ENCODE data around the gene ADGRG7.
"Not testable (repeated sequence)": the region's sequence is repeated elsewhere in the genome, so short reads cannot be mapped to it uniquely, and the experiment has no call there.

Gene ADGRG7

GRCh38 chr3:100574536-100574935 lies 34.9 kb upstream of the ADGRG7 start:
- DNase-seq (ENCODE audit: low read depth) = no peak
- TF ChIP-seq CTCF (conservative IDR thresholded peaks at IDR 0.05; ENCODE audit: low read length) = no peak
- H3K4me3 ChIP-seq (ENCODE audit: low read length) = no peak overlapping the region

- no peak for DNase-seq (ENCODE audit: low read depth)
- TF ChIP-seq CTCF (conservative IDR thresholded peaks at IDR 0.05; ENCODE audit: low read length) = no peak
- H3K4me3 ChIP-seq (ENCODE audit: low read length) = no peak overlapping the region
Observed at GRCh38 chr3:100575704-100576103, 33.7 kb upstream of the ADGRG7 start.

- no peak for TF ChIP-seq CTCF (conservative IDR thresholded peaks at IDR 0.05; ENCODE audit: low read length)
- DNase-seq (ENCODE audit: low read depth) = no peak
- no peak overlapping the region for H3K4me3 ChIP-seq (ENCODE audit: low read length)
Observed at GRCh38 chr3:100577382-100578008, 31.9 kb upstream of the ADGRG7 start.

- H3K4me3 ChIP-seq (ENCODE audit: low read length) = no peak overlapping the region
- DNase-seq (ENCODE audit: low read depth) = no peak
- no peak for TF ChIP-seq CTCF (conservative IDR thresholded peaks at IDR 0.05; ENCODE audit: low read length)
Observed at GRCh38 chr3:100578646-100579045, 30.8 kb upstream of the ADGRG7 start.

GRCh38 chr3:100580147-100580546 lies 29.3 kb upstream of the ADGRG7 start:
- no peak for TF ChIP-seq CTCF (conservative IDR thresholded peaks at IDR 0.05; ENCODE audit: low read length)
- no peak for DNase-seq (ENCODE audit: low read depth)
- H3K4me3 ChIP-seq (ENCODE audit: low read length) = no peak overlapping the region

- H3K4me3 ChIP-seq (ENCODE audit: low read length) = no peak overlapping the region
- DNase-seq (ENCODE audit: low read depth) = no peak
- no peak for TF ChIP-seq CTCF (conservative IDR thresholded peaks at IDR 0.05; ENCODE audit: low read length)
Observed at GRCh38 chr3:100581650-100582049, 27.8 kb upstream of the ADGRG7 start.

- H3K4me3 ChIP-seq (ENCODE audit: low read length); DNase-seq (ENCODE audit: low read depth): not testable (repeated sequence)
Observed at GRCh38 chr3:100582157-100582556, 27.2 kb upstream of the ADGRG7 start.
